Stromal cell of bone marrow (primary cell): ENCODE results near the gene KRTAP4-9.
"Not testable (repeated sequence)": the region's sequence is repeated elsewhere in the genome, so short reads cannot be mapped to it uniquely, and the experiment has no call there.

ENCODE experiments used
- DNase-seq: peaks from one replicate; pipeline ENCODE4 v3.0.0-alpha.2; 2012; ENCODE audit warnings: low read depth

Gene KRTAP4-9

DNA sequence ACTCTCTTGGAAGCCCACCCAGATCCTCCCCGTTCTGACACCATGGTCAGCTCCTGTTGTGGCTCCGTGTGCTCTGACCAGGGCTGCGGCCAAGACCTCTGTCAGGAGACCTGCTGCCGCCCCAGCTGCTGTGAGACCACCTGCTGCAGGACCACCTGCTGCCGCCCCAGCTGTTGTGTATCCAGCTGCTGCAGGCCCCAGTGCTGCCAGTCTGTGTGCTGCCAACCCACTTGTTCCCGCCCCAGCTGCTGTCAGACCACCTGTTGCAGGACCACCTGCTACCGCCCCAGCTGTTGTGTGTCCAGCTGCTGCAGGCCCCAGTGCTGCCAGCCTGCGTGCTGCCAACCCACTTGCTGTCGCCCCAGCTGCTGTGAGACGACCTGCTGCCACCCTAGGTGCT lies at the start of gene KRTAP4-9:
TSS of gene KRTAP4-9 (plus strand) at position 43 of the 400 bp plus-strand sequence. CDS start at position 43, 0 bp downstream.
- DNase-seq: not testable (repeated sequence)

DNA sequence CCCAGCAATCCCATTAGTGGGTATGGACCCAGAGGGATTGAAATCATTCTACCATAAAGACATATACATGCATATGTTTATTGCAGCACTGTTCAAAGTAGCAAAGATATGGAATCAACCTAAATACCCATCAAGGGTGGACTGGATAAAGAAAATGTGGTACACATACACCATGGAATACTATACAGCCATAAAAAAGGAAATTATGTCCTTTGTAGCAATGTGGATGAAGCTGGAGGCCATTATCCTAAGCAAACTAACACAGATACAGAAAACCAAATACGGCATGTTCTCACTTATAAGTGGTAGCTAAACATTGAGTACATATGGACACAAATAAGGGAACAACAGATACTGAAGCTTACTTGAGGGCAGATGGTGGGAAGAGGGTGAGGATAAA lies 47.6 kb upstream of the KRTAP4-9 start:
- DNase-seq: no peak

DNA sequence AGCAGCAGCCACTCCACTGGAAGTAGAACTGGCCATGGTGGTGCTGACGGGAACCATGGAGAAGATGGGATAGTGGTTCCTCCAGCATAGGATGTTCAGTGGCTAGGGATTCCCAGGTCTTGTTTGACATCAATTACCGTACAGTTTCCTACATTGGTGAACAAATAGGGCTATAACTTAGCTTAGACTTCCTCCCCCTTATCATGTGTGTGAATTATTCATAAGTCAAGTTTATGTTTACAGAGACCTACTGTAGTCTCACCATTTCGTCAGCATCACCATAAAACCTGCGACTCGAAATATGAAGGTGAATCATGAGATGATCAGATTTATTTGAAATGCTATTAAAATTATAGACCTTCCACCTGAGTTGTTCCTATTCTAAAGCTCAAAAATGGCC lies 46.4 kb upstream of the KRTAP4-9 start:
- no peak for DNase-seq

DNA sequence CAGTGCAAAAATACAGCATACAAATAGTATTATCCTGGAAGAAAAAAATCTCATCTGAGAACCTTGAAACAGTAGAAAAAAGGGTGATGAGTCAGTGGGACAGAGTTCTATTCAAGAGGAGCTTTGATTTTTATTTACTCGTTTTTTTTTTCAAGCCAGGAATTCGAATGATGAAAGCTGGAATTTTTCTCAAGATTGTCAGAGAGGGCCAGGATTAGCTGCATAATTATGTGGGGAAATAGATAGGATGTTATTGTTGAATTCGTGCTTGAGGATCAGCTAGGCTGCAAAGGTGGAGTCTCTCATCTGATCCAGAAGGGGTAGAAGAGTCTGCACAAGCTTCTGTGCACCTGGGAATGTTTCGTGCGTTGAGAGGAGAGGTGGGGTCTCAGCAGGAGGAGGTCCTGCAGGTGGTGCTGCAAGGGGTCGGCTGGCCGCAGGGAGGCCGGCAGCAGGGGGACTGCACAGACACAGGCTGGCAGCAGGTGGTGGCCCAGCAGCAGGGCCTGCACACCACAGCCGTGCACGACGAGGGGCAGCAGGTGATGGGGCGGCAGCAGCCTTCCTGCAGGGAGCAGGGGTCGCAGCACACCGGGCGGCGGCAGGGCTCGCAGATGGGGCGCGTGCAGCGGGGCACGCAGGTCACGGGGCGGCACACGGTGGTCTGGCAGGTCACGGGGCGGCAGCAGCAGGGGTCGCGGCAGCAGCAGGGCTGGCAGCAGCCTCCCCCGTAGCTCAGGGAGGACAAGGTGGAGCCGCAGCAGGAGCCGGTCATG lies 45.7 kb upstream of the KRTAP4-9 start:
- peak; percentile 73 for DNase-seq

DNA sequence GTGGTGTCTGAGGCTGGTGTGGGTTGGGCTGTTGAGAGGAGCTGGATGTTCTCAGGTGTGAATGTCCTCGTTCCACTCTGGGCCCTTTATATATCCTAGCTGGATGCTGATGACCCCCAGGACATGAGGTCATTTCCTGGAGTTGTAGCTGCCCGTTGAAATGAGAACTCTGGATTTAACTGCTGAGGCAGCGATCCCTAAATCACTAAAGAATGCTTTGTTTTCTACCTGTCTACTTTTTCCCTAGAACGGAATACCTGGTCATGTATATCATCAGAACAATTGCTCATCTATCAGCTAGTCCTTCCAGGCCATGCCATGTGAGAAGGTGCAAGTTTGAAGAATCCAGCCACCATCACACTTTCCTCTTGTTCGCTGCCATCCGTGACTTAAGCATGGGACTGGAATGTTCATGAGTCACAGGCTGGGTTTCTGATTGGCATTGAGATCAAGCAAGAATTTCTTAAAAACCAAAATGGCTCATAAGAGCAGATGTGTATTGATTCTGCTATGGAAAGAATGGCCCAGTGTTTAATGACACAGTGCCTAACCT lies 45.1 kb upstream of the KRTAP4-9 start, which contains the start of gene KRTAP2-3:
TSS of gene KRTAP2-3 (minus strand) at position 63 of the 553 bp plus-strand sequence. CDS start 64 bp downstream, outside the sequence.
- DNase-seq: peak; percentile 88

DNA sequence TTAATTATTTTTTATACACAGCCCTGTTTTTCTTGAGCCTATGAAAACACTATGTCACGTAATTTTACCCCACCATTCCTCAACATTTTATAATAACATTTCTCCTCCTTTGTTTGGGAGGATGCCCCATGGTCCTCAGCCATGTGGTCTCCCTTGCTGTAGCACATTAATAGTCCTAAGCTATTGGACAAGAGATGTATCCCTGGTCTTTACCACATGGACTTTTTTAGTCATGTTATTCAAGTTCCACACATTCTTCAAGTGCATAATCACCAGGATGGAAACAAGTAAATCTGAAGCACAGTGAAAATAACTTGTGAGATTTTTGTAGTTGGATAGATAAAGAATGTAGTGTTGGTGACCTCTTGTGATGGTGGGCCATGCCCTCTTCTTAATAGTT lies 43.2 kb upstream of the KRTAP4-9 start:
- peak; percentile 88 for DNase-seq

DNA sequence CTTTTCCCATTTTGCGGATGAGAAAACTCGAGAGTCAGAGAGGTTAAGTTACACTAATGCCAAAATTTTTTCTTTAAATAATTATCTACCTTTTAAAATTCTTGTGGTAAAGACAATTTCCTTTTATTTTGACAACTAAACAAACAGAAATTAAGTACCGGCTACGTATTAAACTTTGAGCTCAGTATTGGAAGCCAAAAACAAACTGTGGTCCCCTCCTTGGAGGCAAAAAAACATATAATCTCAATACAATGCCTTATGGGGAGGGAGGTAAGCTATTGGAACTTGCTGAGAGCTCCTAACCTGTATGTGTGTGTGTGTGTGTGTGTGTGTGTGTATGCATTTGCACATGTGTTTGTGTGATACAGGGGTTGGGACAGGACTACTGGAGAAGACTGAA lies 41.7 kb upstream of the KRTAP4-9 start:
- DNase-seq: no peak

DNA sequence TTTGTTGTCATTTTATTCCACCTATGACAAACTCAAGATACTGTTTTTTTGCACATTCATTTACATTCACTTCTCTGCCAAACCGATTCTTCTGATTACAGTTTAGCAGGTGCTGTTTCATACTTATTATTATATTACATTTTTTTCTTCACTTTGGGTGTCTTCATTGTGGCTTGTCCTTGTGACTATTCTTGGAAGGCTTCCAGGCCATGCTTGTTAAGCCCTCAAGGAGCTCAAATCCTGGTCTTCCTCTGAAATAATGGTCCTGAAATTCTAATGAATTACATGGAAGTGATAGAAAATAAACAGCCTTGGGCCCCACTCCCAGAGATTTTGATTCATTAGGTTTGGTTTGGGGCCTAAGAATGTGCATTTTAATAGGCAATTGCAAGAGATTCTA lies 40.9 kb upstream of the KRTAP4-9 start:
- no peak for DNase-seq

DNA sequence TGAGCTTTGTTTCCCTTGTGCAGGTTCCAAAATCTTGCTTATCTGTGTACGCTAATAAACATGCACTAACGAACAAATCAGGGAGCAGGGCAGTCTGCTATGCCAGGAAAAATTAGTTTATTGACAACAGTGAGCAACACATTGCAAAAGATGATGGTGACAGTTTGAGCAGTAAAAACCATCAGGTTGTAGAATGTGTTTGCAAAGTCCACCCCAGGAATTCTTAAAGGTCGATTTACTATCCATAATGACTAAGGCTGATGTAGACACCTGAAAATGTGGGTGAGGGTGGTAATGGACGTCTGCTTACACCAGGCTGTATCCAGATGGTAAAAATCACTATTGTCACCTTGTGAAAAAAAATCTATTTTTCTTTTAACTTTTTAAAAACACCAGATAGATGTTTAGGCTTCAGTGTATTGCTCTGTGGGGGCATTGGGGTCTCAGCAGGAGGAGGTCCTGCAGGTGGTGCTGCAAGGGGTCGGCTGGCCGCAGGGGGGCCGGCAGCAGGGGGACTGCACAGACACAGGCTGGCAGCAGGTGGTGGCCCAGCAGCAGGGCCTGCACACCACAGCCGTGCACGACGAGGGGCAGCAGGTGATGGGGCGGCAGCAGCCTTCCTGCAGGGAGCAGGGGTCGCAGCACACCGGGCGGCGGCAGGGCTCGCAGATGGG lies 40.0 kb upstream of the KRTAP4-9 start:
- not testable (repeated sequence) for DNase-seq

DNA sequence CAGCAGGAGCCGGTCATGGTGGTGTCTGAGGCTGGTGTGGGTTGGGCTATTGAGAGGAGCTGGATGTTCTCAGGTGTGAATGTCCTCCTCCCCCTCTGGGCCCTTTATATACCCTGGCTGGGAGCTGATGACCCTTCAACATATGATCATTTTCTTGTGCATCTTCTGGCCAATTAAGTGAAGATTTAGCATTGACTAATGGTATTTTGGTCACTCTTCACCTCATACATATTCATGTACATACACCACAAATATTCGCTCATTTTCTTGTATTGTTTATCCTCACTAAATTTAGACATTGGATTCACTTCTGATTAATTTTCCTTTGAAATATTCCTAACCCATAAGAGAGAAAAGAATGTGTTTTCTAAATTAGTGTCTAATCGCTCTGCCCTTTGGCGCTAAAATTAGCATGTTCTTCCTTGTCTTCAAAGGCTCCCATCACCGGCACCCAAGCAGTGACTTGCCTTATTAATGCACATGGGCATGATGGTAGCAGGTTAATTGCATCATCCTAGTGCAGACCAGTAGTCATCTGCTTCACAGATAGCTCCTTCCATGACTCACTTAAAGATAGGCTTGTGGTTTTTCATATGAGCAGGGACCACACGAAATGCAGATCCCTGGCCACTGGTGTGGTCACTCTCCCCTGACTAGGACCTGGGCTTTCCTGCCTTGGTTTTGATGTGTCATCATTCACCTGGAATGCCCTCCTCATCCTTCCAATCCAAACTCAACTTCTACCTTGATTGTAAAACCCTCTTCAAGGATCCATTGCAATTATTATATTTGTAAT lies 39.2 kb upstream of the KRTAP4-9 start, which contains the start of gene KRTAP2-4:
TSS of gene KRTAP2-4 (minus strand) at position 51 of the 796 bp plus-strand sequence. CDS start at position 17, 34 bp downstream.
- peak; percentile 46 for DNase-seq

DNA sequence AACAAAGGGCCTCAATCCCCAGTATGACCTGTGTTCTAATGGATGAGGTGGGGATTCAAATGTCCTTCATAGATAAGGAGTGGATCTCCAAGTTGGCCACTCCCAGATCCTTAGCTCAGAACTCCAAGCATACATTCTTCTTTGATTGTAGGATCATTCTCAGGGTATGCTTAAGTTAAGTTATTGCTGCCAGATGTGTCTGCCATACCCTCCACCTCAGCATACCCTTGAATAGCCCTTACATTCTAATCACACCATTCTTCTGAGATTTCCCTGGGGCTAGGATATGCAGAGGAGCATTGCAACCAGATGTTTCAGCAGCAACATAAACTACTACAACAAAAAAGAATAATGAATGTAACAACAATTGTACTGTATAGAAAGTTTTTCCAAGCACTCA lies 37.9 kb upstream of the KRTAP4-9 start:
- no peak for DNase-seq

DNA sequence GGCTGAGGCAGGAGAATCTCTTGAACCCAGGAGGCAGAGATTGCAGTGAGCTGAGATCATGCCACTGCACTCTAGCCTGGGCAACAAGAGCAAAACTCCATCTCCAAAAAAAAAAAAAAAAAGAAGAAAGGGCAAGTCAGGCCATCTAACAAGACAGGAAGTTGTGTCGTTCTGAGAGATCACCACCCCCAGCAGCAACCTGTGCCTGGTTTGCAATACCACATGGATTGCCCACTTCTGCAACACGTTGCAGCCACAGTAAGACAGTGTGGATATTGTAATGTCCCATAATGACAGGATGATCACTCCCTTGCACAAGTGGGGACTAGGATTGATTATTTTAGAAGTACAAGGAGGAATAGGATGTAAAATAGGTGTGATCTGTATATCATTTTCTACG lies 36.2 kb upstream of the KRTAP4-9 start:
- DNase-seq: no peak

DNA sequence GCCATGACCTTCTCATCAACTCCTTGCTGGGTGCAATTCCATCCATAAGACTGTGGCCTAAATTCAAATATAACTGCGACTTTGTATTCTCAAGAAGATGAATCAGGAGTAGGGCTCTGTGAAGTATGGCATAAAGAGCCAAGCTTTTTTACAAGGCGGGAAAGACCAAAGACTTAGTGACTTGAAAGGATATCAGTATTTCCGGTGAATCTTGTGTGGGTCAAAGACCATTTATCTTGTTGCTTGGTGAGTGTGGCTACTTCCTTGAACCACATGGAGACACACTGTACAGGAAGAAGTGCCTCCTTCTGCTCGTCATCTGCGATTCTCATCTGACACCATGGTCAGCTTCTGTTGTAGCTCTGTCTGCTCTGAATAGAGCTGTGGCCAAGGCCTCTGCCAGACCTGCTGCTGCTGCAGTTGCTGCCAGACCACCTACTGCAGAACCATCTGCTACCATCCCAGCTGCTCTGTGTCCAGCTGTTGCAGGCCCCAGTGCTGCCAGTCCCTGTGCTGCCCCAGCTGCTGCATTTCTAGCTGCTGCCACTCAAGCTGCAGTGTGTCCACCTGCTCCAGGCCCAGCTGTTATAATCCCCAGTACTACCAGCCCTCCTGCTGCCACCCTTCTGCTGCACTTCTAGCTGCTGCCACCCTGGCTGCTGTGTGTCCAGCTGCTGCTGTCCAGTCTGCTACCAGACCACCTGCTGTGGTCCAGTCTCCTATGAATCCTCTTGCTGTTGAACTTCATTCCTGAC lies 33.4 kb upstream of the KRTAP4-9 start:
- no peak for DNase-seq

DNA sequence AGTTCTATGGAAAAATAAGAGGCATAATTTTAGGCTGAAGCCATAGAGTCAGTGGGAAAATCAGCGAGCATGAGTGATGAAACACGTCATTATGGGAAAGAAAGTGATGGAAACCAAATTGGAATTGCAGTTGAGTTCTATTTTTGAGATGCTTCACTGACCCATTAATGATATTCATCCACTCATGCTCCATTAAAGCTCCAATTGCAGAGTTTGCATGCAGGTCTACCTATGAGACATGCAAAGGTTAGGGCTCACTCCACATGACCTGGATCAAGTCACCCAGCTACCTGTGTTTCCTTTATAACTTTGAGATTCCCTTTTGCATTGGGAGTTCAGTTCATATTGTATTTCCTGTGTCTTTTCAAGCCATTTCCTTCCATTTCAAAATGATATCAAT lies 31.5 kb upstream of the KRTAP4-9 start:
- no peak for DNase-seq

DNA sequence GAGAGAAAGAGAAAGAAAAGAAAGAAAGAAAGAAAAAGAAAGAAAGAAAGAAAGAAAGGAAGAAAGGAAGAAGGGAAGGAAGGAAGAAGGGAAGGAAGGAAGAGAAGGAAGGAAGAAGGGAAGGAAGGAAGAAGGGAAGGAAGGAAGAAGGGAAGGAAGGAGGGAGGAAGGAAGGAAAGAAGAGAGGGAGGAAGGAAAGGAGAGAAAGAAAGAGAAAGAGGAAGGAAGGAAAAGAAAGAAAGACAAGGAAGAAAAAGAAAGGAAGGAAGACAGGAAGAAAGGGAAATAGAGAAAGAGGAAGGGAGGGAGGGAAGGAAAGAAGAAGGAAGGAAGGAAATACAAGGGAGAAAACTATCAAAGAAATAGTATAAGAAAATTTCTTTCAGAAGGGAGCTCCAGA lies 28.4 kb upstream of the KRTAP4-9 start:
- no peak for DNase-seq

DNA sequence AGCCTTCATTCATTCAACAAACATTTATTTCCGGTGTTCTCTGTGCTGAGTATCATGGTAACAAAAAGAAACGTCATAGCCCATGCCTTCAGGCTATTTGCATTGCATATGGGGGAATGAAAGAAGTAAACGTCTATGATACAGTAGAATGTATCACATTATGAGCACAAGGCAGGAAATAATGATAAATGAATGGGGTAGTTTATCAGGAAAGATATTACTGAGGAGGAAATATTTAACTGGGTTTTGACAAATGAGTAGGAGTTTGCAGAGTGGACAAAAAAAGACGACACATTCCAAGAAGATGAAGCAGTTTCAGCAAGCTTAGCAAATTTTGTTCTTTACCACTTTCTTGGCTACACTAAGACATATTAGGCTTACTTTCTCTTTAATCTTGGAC lies 22.6 kb upstream of the KRTAP4-9 start:
- no peak for DNase-seq

DNA sequence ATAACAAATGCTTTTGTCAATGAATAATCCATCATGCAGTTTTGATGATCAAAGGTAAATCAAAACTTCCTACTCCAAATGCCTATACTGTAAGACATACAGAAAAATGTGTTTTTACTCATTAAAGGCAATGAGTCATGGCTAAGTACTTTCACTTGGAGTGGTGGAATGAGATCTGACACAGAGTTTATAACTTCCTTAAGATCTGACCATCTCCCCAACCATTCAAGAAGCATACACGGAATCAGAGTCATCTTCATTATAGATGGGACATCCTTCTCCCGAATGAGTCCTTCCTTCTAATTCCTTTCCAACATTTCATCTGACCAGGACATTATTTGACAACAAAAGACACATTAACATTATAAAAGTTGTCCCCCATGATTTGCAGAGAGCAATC lies 21.8 kb upstream of the KRTAP4-9 start:
- DNase-seq: not testable (repeated sequence)

DNA sequence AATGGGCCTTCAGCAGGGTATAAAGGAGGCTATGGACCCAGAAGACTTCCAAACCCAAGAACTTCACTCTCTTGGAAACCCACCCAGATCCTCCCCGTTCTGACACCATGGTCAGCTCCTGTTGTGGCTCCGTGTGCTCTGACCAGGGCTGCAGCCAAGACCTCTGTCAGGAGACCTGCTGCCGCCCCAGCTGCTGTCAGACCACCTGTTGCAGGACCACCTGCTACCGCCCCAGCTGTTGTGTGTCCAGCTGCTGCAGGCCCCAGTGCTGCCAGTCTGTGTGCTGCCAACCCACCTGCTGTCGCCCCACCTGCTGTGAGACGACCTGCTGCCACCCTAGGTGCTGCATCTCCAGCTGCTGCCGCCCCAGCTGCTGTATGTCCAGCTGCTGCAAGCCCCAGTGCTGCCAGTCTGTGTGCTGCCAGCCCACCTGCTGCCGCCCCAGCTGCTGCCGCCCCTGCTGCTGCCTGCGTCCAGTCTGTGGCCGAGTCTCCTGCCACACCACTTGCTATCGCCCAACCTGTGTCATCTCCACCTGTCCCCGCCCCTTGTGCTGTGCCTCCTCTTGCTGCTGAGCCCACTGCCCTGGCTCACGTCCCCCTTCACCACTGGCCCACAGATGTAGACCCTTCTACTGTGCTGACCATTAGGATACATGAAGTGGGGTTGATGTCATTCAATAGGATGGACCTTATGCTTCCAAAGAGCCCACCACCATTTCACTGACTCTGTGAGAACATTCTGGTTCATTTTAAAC lies 20.9 kb upstream of the KRTAP4-9 start, which contains the start of gene KRTAP4-7:
TSS of gene KRTAP4-7 (plus strand) at position 51 of the 757 bp plus-strand sequence. CDS start at position 108, 57 bp downstream.
- not testable (repeated sequence) for DNase-seq

DNA sequence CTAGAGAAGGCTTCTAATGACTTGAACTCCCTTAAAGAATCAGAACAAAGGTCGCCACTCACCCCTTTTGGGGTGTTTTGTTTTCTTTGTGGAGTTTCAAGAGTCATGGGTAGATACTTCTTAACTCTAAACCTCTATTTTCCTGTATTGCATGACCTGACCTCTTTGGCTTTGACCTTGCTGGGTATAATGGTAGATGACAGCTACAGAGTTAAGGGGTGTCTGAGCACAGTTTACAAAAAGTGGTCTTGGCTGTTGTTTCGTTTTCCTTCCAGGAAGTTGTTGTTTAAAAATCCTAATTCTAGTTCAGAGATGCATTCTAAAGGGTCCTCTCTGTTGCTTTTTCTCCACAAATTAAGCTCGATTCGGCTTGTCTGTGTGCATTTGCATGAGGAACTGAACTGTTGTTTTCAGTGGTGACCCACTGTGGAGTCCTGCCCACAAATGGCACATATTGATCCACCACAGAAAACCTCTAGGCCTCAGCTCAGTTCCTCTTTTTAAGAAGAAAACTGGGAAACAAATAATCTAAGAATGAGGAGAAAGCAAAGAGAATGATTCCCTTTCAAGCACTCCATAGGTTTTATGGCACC lies 16.3 kb upstream of the KRTAP4-9 start:
- not testable (repeated sequence) for DNase-seq

DNA sequence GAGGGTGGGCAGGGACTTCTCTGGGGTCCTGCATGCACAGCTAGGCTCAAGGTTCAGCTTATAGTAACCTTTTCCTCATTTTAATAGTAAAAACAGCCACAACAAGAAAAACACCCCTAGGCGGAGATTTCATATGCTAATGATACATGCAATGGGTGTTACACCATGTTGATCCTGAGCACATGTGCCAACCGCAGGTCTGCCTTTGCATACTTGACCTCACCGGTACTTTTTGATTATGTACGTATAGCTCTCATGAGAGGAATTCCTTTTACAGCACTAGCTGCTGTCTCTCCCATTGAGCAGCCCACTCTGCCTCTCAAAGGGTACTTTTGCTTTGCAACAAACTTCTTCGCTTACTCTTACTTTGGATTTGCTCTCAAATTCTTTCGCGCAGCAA lies 9.1 kb upstream of the KRTAP4-9 start:
- DNase-seq: no peak
